PC-3 (cell line): ENCODE measurements around the gene SUN1. TPM values are rescaled to one million over a fixed set of nuclear protein-coding genes. Genes with fewer than 3 reads are reported as not detected.

Experiments
- ATAC-seq: fragments of 200-7000 bp; cut with Tn5 transposase; 2 replicates; pipeline ENCODE4 v1.9.1; 2020; ENCODE audit warnings: mild to moderate bottlenecking, moderate library complexity
- BruUV-seq: library from RNA; stranded (reverse); fragments of 400-500 nt; replicated peaks from 2 replicates; lab custom pipeline; 2021; lab: Mats Ljungman, UMichigan
- CTCF ChIA-PET: fragments of 300-600 bp; sonication (Branson Sonifier 250); formaldehyde crosslinking; loops from one replicate; lab custom pipeline; 2022; ENCODE audit warnings: antibody characterized with exemption; lab: Charles Lee
- POLR2A ChIA-PET: fragments of 300-600 bp; sonication (Branson Sonifier 250); formaldehyde crosslinking; loops from one replicate; lab custom pipeline; 2022; ENCODE audit warnings: antibody characterized with exemption; ENCODE audit not compliant: unreplicated experiment; lab: Charles Lee
- DNase-seq: peaks from one replicate; pipeline ENCODE4 v3.0.0-alpha.2; 2015
- H2AFZ ChIP-seq: fragments of 300-600 bp; sonication (generic); 2 replicates; pipeline ENCODE4 v1.6.0; 2016; ENCODE audit warnings: antibody characterized with exemption, low read length
- H3F3A ChIP-seq: fragments of 300-600 bp; sonication (generic); one replicate; pipeline ENCODE4 v1.6.0; 2017; ENCODE audit warnings: antibody characterized with exemption, low read length, control low read depth, mild to moderate bottlenecking; ENCODE audit not compliant: unreplicated experiment
- H3K27ac ChIP-seq: fragments of 300-600 bp; sonication (generic); 2 replicates; pipeline ENCODE4 v1.5.1; 2016; ENCODE audit warnings: mild to moderate bottlenecking, low read length
- H3K27me3 ChIP-seq: fragments of 300-600 bp; sonication (generic); 2 replicates; pipeline ENCODE4 v1.6.1; 2016; ENCODE audit warnings: low read length, mixed read lengths
- H3K36me3 ChIP-seq: fragments of 300-600 bp; sonication (generic); 2 replicates; pipeline ENCODE4 v1.6.1; 2016; ENCODE audit warnings: low read depth, mixed run types, low read length, mixed read lengths
- H3K4me1 ChIP-seq: fragments of 300-600 bp; sonication (generic); 2 replicates; pipeline ENCODE4 v1.5.1; 2016; ENCODE audit warnings: low read length; ENCODE audit not compliant: insufficient read depth
- H3K4me2 ChIP-seq: fragments of 300-600 bp; sonication (generic); 2 replicates; pipeline ENCODE4 v1.6.0; 2016; ENCODE audit warnings: low read length
- H3K4me3 ChIP-seq: fragments of 300-600 bp; sonication (generic); 2 replicates; pipeline ENCODE4 v1.5.1; 2016; ENCODE audit warnings: mild to moderate bottlenecking, low read length, mixed read lengths
- H3K79me2 ChIP-seq: fragments of 300-600 bp; sonication (generic); 2 replicates; pipeline ENCODE4 v1.6.1; 2017; ENCODE audit warnings: low read length, mixed read lengths
- H3K9ac ChIP-seq: fragments of 300-600 bp; sonication (generic); 2 replicates; pipeline ENCODE4 v1.6.0; 2016; ENCODE audit warnings: mild to moderate bottlenecking, low read length
- H3K9me2 ChIP-seq: fragments of 300-600 bp; sonication (generic); replicated peaks from 2 replicates; pipeline ENCODE4 v1.6.1; 2016; ENCODE audit warnings: mixed run types, low read length, mixed read lengths
- H3K9me3 ChIP-seq: fragments of 300-600 bp; sonication (generic); 2 replicates; pipeline ENCODE4 v1.6.1; 2016; ENCODE audit warnings: low read length, mixed read lengths
- H4K20me1 ChIP-seq: fragments of 300-600 bp; sonication (generic); 2 replicates; pipeline ENCODE4 v1.6.1; 2016; ENCODE audit warnings: low read length, mixed read lengths
- CTCF ChIP-seq: fragments of 300-600 bp; sonication (generic); conservative IDR thresholded peaks from 2 replicates; pipeline ENCODE4 v1.5.1; 2017; ENCODE audit warnings: antibody characterized with exemption, low read depth, mild to moderate bottlenecking, low read length
- EZH2 ChIP-seq: fragments of 300-600 bp; sonication (generic); IDR thresholded peaks from one replicate; pipeline ENCODE4 v1.6.1; 2017; ENCODE audit warnings: antibody characterized with exemption, mild to moderate bottlenecking, low read length; ENCODE audit not compliant: unreplicated experiment
- EZH2phosphoT487 ChIP-seq: fragments of 300-600 bp; sonication (generic); IDR thresholded peaks from 2 replicates; pipeline ENCODE4 v1.6.1; 2018; ENCODE audit warnings: mild to moderate bottlenecking, antibody characterized with exemption, low read length, borderline replicate concordance
- intact Hi-C: fragments of 100-400 bp; cut with micrococcal nuclease; formaldehyde crosslinking; loops from 2 replicates; pipeline ENCODE4 v1.9.0; 2023
- total RNA-seq: library from RNA; depleted of rRNA; stranded (reverse); fragments of >200 nt; gene quantifications from 2 replicates; pipeline ENCODE4 v1.2.3, GENCODE V29; 2014

SUN1 gene
- total RNA-seq, 1 experiment from 2014 or later = 92.5 TPM

- H3K4me3 ChIP-seq = no peak overlapping the region
- peaks cover 4% of the 10 kb centered on the region for H3F3A ChIP-seq
- H3K79me2 ChIP-seq = no peaks in the 10 kb centered on the region
- DNase-seq (peak; percentile 71), ATAC-seq (peak; percentile 85)
- H3K9me3 ChIP-seq = no peaks in the 10 kb centered on the region
- ChIA-PET POLR2A (no interaction called here), CTCF (interaction anchor here (0.5 kb wide), 1 partner anchor 267 kb away, joined by 5 read pairs; the partner anchor contains the start of gene PDGFA)
- H4K20me1 ChIP-seq = no peaks in the 10 kb centered on the region
- H3K36me3 ChIP-seq = peaks cover 7% of the 10 kb centered on the region
- TF ChIP-seq CTCF (peak; percentile 88), EZH2phosphoT487 (no peak), EZH2 (no peak)
- no peak overlapping the region for H3K4me2 ChIP-seq
- H3K4me1 ChIP-seq = no peaks in the 10 kb centered on the region
- no peak overlapping the region for H2AFZ ChIP-seq
- no peaks in the 10 kb centered on the region for H3K9me2 ChIP-seq
- no TSS peak for BruUV-seq
- H3K9ac ChIP-seq = no peak overlapping the region
- H3K27ac ChIP-seq = no peak overlapping the region
- intact Hi-C loops = loop anchor here (1.0 to 2.0 kb wide), 4 partner anchors 26 to 87 kb away; no protein-coding TSS in a partner anchor
- H3K27me3 ChIP-seq = no peaks in the 10 kb centered on the region
Measured at GRCh38 chr7:786472-787255, 45.6 kb upstream of the SUN1 start.

GRCh38 chr7:787332-788240, 44.7 kb upstream of the SUN1 start:
- Histone ChIP-seq H3K27ac (no peak overlapping the region), H3K4me2 (no peak overlapping the region), H4K20me1 (no peaks in the 10 kb centered on the region), H3K9me2 (no peaks in the 10 kb centered on the region), H3K9me3 (no peaks in the 10 kb centered on the region), H3K4me1 (no peaks in the 10 kb centered on the region), H3K36me3 (peaks cover 7% of the 10 kb centered on the region), H3K9ac (no peak overlapping the region), H3K27me3 (no peaks in the 10 kb centered on the region), H2AFZ (no peak overlapping the region), H3K79me2 (no peaks in the 10 kb centered on the region), H3F3A (peaks cover 4% of the 10 kb centered on the region), H3K4me3 (no peak overlapping the region)
- ChIA-PET POLR2A (no interaction called here), CTCF (no interaction called here)
- DNase-seq (no peak), ATAC-seq (no peak)
- no peak for TF ChIP-seq EZH2
- no peak for TF ChIP-seq CTCF
- no peak for TF ChIP-seq EZH2phosphoT487
- intact Hi-C loops = loop anchor here (2.0 kb wide), 1 partner anchor 25 kb away; no protein-coding TSS in a partner anchor
- BruUV-seq = no TSS peak
